Measurements from ENCODE around the gene SLC35F3.
A peak's percentile ranks its signal among the peaks of the same experiment; 100 is the strongest.
"Not testable (repeated sequence)": the region's sequence is repeated elsewhere in the genome, so short reads cannot be mapped to it uniquely, and the experiment has no call there.

SLC35F3 gene

GRCh38 chr1:234292548-234292947 lies 388.1 kb downstream of the SLC35F3 start:
- no peak for DNase-seq (ENCODE audit: low read depth)

GRCh38 chr1:234294109-234294817 lies 389.8 kb downstream of the SLC35F3 start:
- DNase-seq (ENCODE audit: low read depth) = no peak

GRCh38 chr1:234295068-234295467 lies 390.6 kb downstream of the SLC35F3 start:
- DNase-seq (ENCODE audit: low read depth) = no peak

GRCh38 chr1:234295626-234296025 lies 391.1 kb downstream of the SLC35F3 start:
- DNase-seq (ENCODE audit: low read depth) = no peak

- DNase-seq (ENCODE audit: low read depth) = no peak
These were observed 392.0 kb downstream of the SLC35F3 start for GRCh38 chr1:234296496-234296895.

- no peak for DNase-seq (ENCODE audit: low read depth)
These were observed 393.2 kb downstream of the SLC35F3 start for GRCh38 chr1:234297668-234298067.

- no peak for DNase-seq (ENCODE audit: low read depth)
These were observed 395.6 kb downstream of the SLC35F3 start for GRCh38 chr1:234300096-234300495.

GRCh38 chr1:234301663-234302062 lies 397.2 kb downstream of the SLC35F3 start:
- not testable (repeated sequence) for DNase-seq (ENCODE audit: low read depth)

- no peak for DNase-seq (ENCODE audit: low read depth)
These were observed 398.0 kb downstream of the SLC35F3 start for GRCh38 chr1:234302354-234302962.

GRCh38 chr1:234303231-234303630 lies 398.8 kb downstream of the SLC35F3 start:
- DNase-seq (ENCODE audit: low read depth) = no peak

GRCh38 chr1:234307726-234308125 lies 403.2 kb downstream of the SLC35F3 start:
- DNase-seq (ENCODE audit: low read depth) = no peak

- no peak for DNase-seq (ENCODE audit: low read depth)
These were observed 404.7 kb downstream of the SLC35F3 start for GRCh38 chr1:234309243-234309597.

GRCh38 chr1:234309598-234310459 lies 405.4 kb downstream of the SLC35F3 start:
- peak; percentile 50 for DNase-seq (ENCODE audit: low read depth)

GRCh38 chr1:234310460-234310817 lies 406.0 kb downstream of the SLC35F3 start:
- DNase-seq (ENCODE audit: low read depth) = no peak

- DNase-seq (ENCODE audit: low read depth) = no peak
These were observed 406.9 kb downstream of the SLC35F3 start for GRCh38 chr1:234311414-234311813.

GRCh38 chr1:234313171-234313570 lies 408.7 kb downstream of the SLC35F3 start:
- no peak for DNase-seq (ENCODE audit: low read depth)

GRCh38 chr1:234315091-234315541 lies 410.6 kb downstream of the SLC35F3 start:
- no peak for DNase-seq (ENCODE audit: low read depth)

GRCh38 chr1:234315588-234315987 lies 411.1 kb downstream of the SLC35F3 start:
- no peak for DNase-seq (ENCODE audit: low read depth)

GRCh38 chr1:234316486-234316885 lies 412.0 kb downstream of the SLC35F3 start:
- DNase-seq (ENCODE audit: low read depth) = no peak

- no peak for DNase-seq (ENCODE audit: low read depth)
These were observed 412.5 kb downstream of the SLC35F3 start for GRCh38 chr1:234316937-234317336.

- DNase-seq (ENCODE audit: low read depth) = no peak
These were observed 415.6 kb downstream of the SLC35F3 start for GRCh38 chr1:234320069-234320468.

- no peak for DNase-seq (ENCODE audit: low read depth)
These were observed 416.1 kb downstream of the SLC35F3 start for GRCh38 chr1:234320549-234320948.

GRCh38 chr1:234321231-234321630 lies 416.8 kb downstream of the SLC35F3 start:
- no peak for DNase-seq (ENCODE audit: low read depth)

All from T follicular helper cell (primary cell).